ENCODE results near the gene FZR1.

DNA sequence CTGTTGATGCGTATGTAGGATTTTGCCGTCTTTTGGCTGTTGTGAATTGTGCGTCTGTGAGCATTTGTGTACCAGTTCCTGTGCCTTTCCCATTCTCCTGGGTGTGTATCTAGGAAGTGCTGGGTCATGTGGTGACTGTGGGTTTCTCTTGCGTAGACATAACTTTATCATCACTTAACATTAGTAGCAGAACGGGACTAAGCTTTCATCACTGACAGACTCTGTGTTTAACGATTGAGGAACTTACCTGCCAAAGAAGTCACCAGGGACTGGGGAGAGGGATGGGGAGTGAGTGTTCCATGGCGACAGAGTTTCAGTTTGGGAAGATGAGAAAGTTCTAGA is 15.0 kb downstream of the FZR1 start:
- TF ChIP-seq, protein P1, sequence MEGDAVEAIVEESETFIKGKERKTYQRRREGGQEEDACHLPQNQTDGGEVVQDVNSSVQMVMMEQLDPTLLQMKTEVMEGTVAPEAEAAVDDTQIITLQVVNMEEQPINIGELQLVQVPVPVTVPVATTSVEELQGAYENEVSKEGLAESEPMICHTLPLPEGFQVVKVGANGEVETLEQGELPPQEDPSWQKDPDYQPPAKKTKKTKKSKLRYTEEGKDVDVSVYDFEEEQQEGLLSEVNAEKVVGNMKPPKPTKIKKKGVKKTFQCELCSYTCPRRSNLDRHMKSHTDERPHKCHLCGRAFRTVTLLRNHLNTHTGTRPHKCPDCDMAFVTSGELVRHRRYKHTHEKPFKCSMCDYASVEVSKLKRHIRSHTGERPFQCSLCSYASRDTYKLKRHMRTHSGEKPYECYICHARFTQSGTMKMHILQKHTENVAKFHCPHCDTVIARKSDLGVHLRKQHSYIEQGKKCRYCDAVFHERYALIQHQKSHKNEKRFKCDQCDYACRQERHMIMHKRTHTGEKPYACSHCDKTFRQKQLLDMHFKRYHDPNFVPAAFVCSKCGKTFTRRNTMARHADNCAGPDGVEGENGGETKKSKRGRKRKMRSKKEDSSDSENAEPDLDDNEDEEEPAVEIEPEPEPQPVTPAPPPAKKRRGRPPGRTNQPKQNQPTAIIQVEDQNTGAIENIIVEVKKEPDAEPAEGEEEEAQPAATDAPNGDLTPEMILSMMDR (IDR thresholded peaks at IDR 0.05 in 8 of 11, conservative IDR thresholded peaks at IDR 0.05 in 3 of 11): no peak
- TF ChIP-seq POLR2AphosphoS5 (IDR thresholded peaks at IDR 0.05) (no peak), POLR2A (IDR thresholded peaks at IDR 0.05) (no peak)

Data from spleen (tissue), 7 donors.